GM12878 (cell line): ENCODE results near the gene C1orf87. TPM values are rescaled to one million over a fixed set of nuclear protein-coding genes. Genes with fewer than 3 reads are reported as not detected.

Source experiments
- ATAC-seq: fragments of 200-7000 bp; cut with Tn5 transposase; 3 replicates; pipeline ENCODE4 v1.9.1; 2020; ENCODE audit warnings: mild to moderate bottlenecking, moderate library complexity
- BruUV-seq: library from RNA; stranded (reverse); fragments of 400-500 nt; replicated peaks from 2 replicates; lab custom pipeline; 2021; lab: Mats Ljungman, UMichigan
- CTCF ChIA-PET: fragments of 300-600 bp; sonication (Branson Sonifier 250); formaldehyde crosslinking; extraction: SDS; loops from one replicate; lab custom pipeline; 2021; ENCODE audit warnings: inconsistent platforms; lab: Yijun Ruan, JAX
- POLR2A ChIA-PET: fragments of 350-600 bp; formaldehyde crosslinking; extraction: SDS; loops from one replicate; lab custom pipeline; 2021; ENCODE audit warnings: inconsistent platforms; lab: Charles Lee
- RAD21 ChIA-PET: fragments of 300-600 bp; sonication (Branson Sonifier 250); formaldehyde crosslinking; loops from one replicate; lab custom pipeline; 2023; ENCODE audit warnings: antibody characterized with exemption; ENCODE audit not compliant: unreplicated experiment; lab: Charles Lee
- SMC1A ChIA-PET: fragments of 300-600 bp; sonication (Branson Sonifier 250); formaldehyde crosslinking; loops from one replicate; lab custom pipeline; 2023; ENCODE audit not compliant: unreplicated experiment, uncharacterized antibody; lab: Charles Lee
- DNase-seq: peaks from one replicate; pipeline ENCODE4 v3.0.0-alpha.2; 2011; ENCODE audit warnings: low read depth, low spot score
- FAIRE-seq: peaks from 3 replicates; lab custom pipeline; 2011; peaks lifted over from hg19 to GRCh38; lab: Jason Lieb, UNC
- H2AFZ ChIP-seq: 2 replicates; pipeline ENCODE4 v1.6.0; 2011; ENCODE audit warnings: low read depth, low read length, control low read depth; ENCODE audit not compliant: control insufficient read depth
- H3K27ac ChIP-seq: 2 replicates; pipeline ENCODE4 v1.5.1; 2011; ENCODE audit warnings: control low read depth; ENCODE audit not compliant: control insufficient read depth, insufficient read depth
- H3K27me3 ChIP-seq, 2 experiments: replicated peaks in 1 of 2; 2 replicates each; pipeline versions ENCODE4 v1.6.0 to v1.6.1; 2011; ENCODE audit warnings: low read length in 1 of 2; ENCODE audit not compliant: control insufficient read depth in 2 of 2, insufficient read depth in 2 of 2
- H3K36me3 ChIP-seq, 2 experiments: 2 replicates each; pipeline ENCODE4 v1.5.1; 2011; ENCODE audit warnings: low read length in 1 of 2; ENCODE audit not compliant: control insufficient read depth in 2 of 2, insufficient read depth in 2 of 2
- H3K4me1 ChIP-seq: 2 replicates; pipeline ENCODE4 v1.6.1; 2011; ENCODE audit warnings: mild to moderate bottlenecking, low read length, moderate library complexity, mixed read lengths; ENCODE audit not compliant: control insufficient read depth, insufficient read depth
- H3K4me2 ChIP-seq: 2 replicates; pipeline ENCODE4 v1.6.0; 2011; ENCODE audit warnings: control low read depth; ENCODE audit not compliant: control insufficient read depth, insufficient read depth
- H3K4me3 ChIP-seq: fragments of 200-600 bp; sonication (generic); 2 replicates; pipeline ENCODE4 v1.5.1; 2016
- H3K79me2 ChIP-seq: 2 replicates; pipeline ENCODE4 v1.6.0; 2011; ENCODE audit warnings: low read length; ENCODE audit not compliant: control insufficient read depth, insufficient read depth
- H3K9ac ChIP-seq: 2 replicates; pipeline ENCODE4 v1.8.0; 2011; ENCODE audit warnings: low read length, control low read depth, mixed read lengths; ENCODE audit not compliant: control insufficient read depth, insufficient read depth
- H3K9me3 ChIP-seq: replicated peaks from 3 replicates; pipeline ENCODE4 v1.5.1; 2011; ENCODE audit warnings: mild to moderate bottlenecking, low read length; ENCODE audit not compliant: control insufficient read depth, insufficient read depth
- H4K20me1 ChIP-seq: 2 replicates; pipeline ENCODE4 v1.6.0; 2011; ENCODE audit not compliant: control insufficient read depth, insufficient read depth
- CEBPZ ChIP-seq: fragments of 150-350 bp; IDR thresholded peaks from 2 replicates; pipeline ENCODE4 v1.6.1; 2016; ENCODE audit warnings: low read depth, low read length
- CREM ChIP-seq: IDR thresholded peaks from 2 replicates; pipeline ENCODE4 v1.6.1; 2014; ENCODE audit warnings: antibody characterized with exemption, low read depth
- IRF4 ChIP-seq: IDR thresholded peaks from 2 replicates; pipeline ENCODE4 v1.6.1; 2011; ENCODE audit warnings: low read depth, low read length
- JUNB ChIP-seq: IDR thresholded peaks from 2 replicates; pipeline ENCODE4 v1.6.1; 2016; ENCODE audit warnings: antibody characterized with exemption, mild to moderate bottlenecking
- MYB ChIP-seq: fragments of 150-350 bp; IDR thresholded peaks from 2 replicates; pipeline ENCODE4 v1.6.1; 2014; ENCODE audit warnings: mild to moderate bottlenecking, low read depth, low read length, borderline replicate concordance
- POLR2AphosphoS2 ChIP-seq: IDR thresholded peaks from 2 replicates; pipeline ENCODE4 v1.6.1; 2011; ENCODE audit warnings: low read depth, mild to moderate bottlenecking, low read length, improper control_type of control experiment, moderate library complexity
- SKIL ChIP-seq: fragments of 450-650 bp; IDR thresholded peaks from 2 replicates; pipeline ENCODE4 v1.6.1; 2017; ENCODE audit warnings: mild to moderate bottlenecking, low read depth, inconsistent platforms; ENCODE audit not compliant: poor library complexity, severe bottlenecking
- SMC3 ChIP-seq: IDR thresholded peaks from 2 replicates; pipeline ENCODE4 v1.6.1; 2011; ENCODE audit warnings: low read length, improper control_type of control experiment, borderline replicate concordance
- ZNF622 ChIP-seq: fragments of 450-650 bp; IDR thresholded peaks from 2 replicates; pipeline ENCODE4 v1.6.1; 2017; ENCODE audit warnings: mild to moderate bottlenecking, inconsistent platforms
- ZSCAN29 ChIP-seq: fragments of 450-650 bp; IDR thresholded peaks from 2 replicates; pipeline ENCODE4 v1.6.1; 2017; ENCODE audit warnings: mild to moderate bottlenecking, moderate library complexity
- WGBS: methylation state at CpG from one replicate; pipeline ENCODE4 v1.1.6; 2016; ENCODE audit warnings: low lambda C conversion rate; ENCODE audit not compliant: insufficient replicate concordance, insufficient coverage; ENCODE audit errors: missing lambda C conversion rate; 5-methylcytosine and 5-hydroxymethylcytosine counted together
- in situ Hi-C: fragments of 300-500 bp; cut with MboI; formaldehyde crosslinking; loops from 9 replicates; pipeline ENCODE4 v1.14.3; 2018; ENCODE audit warnings: mixed read lengths
- intact Hi-C: fragments of 100-400 bp; cut with micrococcal nuclease; formaldehyde crosslinking; loops from one replicate; pipeline ENCODE4 v1.14.2; 2022; ENCODE audit not compliant: unreplicated experiment
- polyA plus RNA-seq, 11 experiments: library from polyadenylated mRNA; depleted of rRNA in 4 of 11; unstranded in 6 of 11; stranded (reverse) in 5 of 11; fragments of >200 nt; fragmentation: Nextera tagmentation in 4 of 11; fragmentation: Illumina TruSeq in 1 of 11; extraction: Ambion mirVana in 4 of 11; extraction: Trizol in 1 of 11; gene quantifications; 1 replicate in 1 of 11; 2 replicates in 10 of 11; pipeline versions ENCODE4 v1.2.1 to v1.2.3, GENCODE V29; 2011 to 2016; ENCODE audit warnings: inconsistent platforms in 2 of 11, missing spikeins in 2 of 11, low read depth in 1 of 11
- total RNA-seq, 4 experiments: library from RNA; depleted of rRNA in 3 of 4; stranded (reverse); fragments of >200 nt in 3 of 4; fragmentation: Illumina TruSeq in 1 of 4; extraction: Trizol in 1 of 4; gene quantifications; 2 replicates each; pipeline versions ENCODE4 v1.2.1 to v1.2.3, GENCODE V29; 2013 to 2021
- TF ChIP-seq, protein P1 (sequence below), 3 experiments: IDR thresholded peaks in 2 of 3; conservative IDR thresholded peaks in 1 of 3; 2 replicates each; pipeline ENCODE4 v1.5.1; 2011; ENCODE audit warnings: low read depth in 3 of 3, low read length in 3 of 3, mild to moderate bottlenecking in 3 of 3, control low read depth in 2 of 3, moderate library complexity in 2 of 3, inconsistent platforms in 1 of 3, mixed read lengths in 1 of 3; ENCODE audit not compliant: control insufficient read depth in 2 of 3, insufficient read depth in 1 of 3; ENCODE audit errors: extremely low read depth in 1 of 3

The C1orf87 gene
- total and polyA plus RNA-seq, 10 of the 15 experiments (the other 5 are each of a cell fraction or from before 2014, with no cell fraction given), result not detected

DNA sequence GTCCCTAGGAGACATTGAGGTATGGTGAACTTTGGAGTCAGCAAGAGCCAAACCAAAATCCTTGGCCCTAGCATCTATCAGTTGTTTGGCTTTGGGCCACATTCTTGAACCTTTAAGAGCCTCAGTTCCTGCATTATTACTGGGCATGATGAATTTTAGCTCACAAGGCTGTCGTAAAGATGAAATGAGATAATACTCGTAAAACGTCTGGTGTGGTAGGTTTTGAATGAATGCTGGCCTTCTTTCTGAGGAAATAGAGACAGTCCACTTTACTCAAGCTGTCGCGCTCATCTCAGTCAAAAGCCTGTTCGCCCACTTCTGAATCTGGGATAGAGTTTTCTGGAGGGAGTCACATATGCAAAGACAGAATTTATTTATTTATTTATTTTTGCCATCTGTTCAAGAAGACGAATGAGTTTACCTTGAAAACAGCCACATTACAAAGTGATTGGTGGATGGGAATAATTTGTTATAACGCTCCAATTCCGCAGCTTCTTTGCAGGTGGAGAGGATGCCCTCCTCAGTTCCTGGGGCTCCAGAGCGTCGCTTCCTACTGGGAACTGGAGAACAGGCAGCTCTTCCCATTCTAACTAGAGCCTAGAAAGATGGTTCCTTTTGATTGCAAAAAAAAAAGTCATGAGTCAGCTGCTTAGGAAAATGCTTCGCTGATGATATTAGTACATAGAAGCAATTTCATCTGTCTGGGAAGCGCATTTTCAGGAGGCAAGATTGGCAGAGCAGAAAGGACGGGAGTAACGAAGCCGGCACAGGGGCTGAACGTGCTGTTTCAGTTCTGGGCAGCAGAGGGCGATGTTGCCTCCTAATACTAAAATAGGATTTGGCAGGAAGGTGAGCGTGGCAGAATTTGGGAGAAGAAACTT lies 97.1 kb downstream of the C1orf87 start:
- DNase-seq (no peak), FAIRE-seq (peak; percentile 81), ATAC-seq (peak; percentile 68)
- no peaks in the 10 kb centered on the region for H3K4me1 ChIP-seq
- H3K4me2 ChIP-seq, result no peak overlapping the region
- H2AFZ ChIP-seq, result no peak overlapping the region
- in situ Hi-C loops (no loop called here), intact Hi-C loops (loop anchor here (5.0 to 10.0 kb wide), 4 partner anchors 178 to 1478 kb away; no protein-coding TSS in a partner anchor)
- H3K4me3 ChIP-seq, result no peak overlapping the region
- H3K36me3 ChIP-seq, result no peaks in the 10 kb centered on the region
- ChIA-PET RAD21 (no interaction called here), CTCF (interaction anchor here (0.6 to 2.6 kb wide), 13 partner anchors 10 to 1468 kb away, joined by 3 to 20 read pairs (median 3); no protein-coding TSS in a partner anchor), POLR2A (no interaction called here), SMC1A (interaction anchor here (0.6 to 1.5 kb wide), 5 partner anchors 9 to 789 kb away, joined by 3 to 6 read pairs (median 3); no protein-coding TSS in a partner anchor)
- no peak overlapping the region for H3K9ac ChIP-seq
- H3K79me2 ChIP-seq, result no peaks in the 10 kb centered on the region
- H3K27me3 ChIP-seq, result no peaks in the 10 kb centered on the region
- no peaks in the 10 kb centered on the region for H3K9me3 ChIP-seq
- H4K20me1 ChIP-seq, result no peaks in the 10 kb centered on the region
- no TSS peak for BruUV-seq
- H3K27ac ChIP-seq, result no peak overlapping the region
- 26% methylated on average over 19 of the region's 19 CpGs for WGBS
- TF ChIP-seq ZNF622 (no peak), CREM (no peak), CEBPZ (no peak), POLR2AphosphoS2 (no peak), IRF4 (no peak), JUNB (no peak), SMC3 (peak; percentile 49; the same call in 1 of the 2 replicates), MYB (no peak), SKIL (no peak), ZSCAN29 (no peak)
- TF ChIP-seq, protein P1, sequence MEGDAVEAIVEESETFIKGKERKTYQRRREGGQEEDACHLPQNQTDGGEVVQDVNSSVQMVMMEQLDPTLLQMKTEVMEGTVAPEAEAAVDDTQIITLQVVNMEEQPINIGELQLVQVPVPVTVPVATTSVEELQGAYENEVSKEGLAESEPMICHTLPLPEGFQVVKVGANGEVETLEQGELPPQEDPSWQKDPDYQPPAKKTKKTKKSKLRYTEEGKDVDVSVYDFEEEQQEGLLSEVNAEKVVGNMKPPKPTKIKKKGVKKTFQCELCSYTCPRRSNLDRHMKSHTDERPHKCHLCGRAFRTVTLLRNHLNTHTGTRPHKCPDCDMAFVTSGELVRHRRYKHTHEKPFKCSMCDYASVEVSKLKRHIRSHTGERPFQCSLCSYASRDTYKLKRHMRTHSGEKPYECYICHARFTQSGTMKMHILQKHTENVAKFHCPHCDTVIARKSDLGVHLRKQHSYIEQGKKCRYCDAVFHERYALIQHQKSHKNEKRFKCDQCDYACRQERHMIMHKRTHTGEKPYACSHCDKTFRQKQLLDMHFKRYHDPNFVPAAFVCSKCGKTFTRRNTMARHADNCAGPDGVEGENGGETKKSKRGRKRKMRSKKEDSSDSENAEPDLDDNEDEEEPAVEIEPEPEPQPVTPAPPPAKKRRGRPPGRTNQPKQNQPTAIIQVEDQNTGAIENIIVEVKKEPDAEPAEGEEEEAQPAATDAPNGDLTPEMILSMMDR (IDR thresholded peaks at IDR 0.05 in 2 of 3, conservative IDR thresholded peaks at IDR 0.05 in 1 of 3; ENCODE audit: control insufficient read depth in 2 of 3, extremely low read depth in 1 of 3, insufficient read depth in 1 of 3, low read depth in 3 of 3, low read length in 3 of 3), result peak; percentile 79 to 87 (median 84)
